Measurements from ENCODE around the gene ICAM1.
"Not testable (repeated sequence)": the region's sequence is repeated elsewhere in the genome, so short reads cannot be mapped to it uniquely, and the experiment has no call there.

ICAM1 gene

GRCh38 chr19:10270616-10271394 is at the start of gene ICAM1:
ICAM1 (plus strand) TSS chr19:10271120; CDS start chr19:10271160, 40 bp downstream.
- DNase-seq = no peak

- DNase-seq = no peak
These were observed 48.6 kb upstream of the ICAM1 start for GRCh38 chr19:10222201-10222890.

- DNase-seq = no peak
These were observed 47.3 kb upstream of the ICAM1 start for GRCh38 chr19:10223488-10224213.

- no peak for DNase-seq
These were observed 46.6 kb upstream of the ICAM1 start for GRCh38 chr19:10224337-10224736.

- DNase-seq = no peak
These were observed 44.9 kb upstream of the ICAM1 start for GRCh38 chr19:10226021-10226375.

GRCh38 chr19:10226376-10227025 is 44.4 kb upstream of the ICAM1 start:
- DNase-seq = no peak

- no peak for DNase-seq
These were observed 43.6 kb upstream of the ICAM1 start for GRCh38 chr19:10227026-10227971.

- DNase-seq = no peak
These were observed 42.5 kb upstream of the ICAM1 start for GRCh38 chr19:10228393-10228792.

- peak; percentile 5 for DNase-seq
These were observed 42.0 kb upstream of the ICAM1 start for GRCh38 chr19:10228920-10229319.

GRCh38 chr19:10230173-10230860 is 40.6 kb upstream of the ICAM1 start:
- DNase-seq = no peak

GRCh38 chr19:10230861-10231611 is 39.9 kb upstream of the ICAM1 start, which contains the start of gene S1PR2:
S1PR2 (minus strand) TSS chr19:10231331; CDS start chr19:10224905, 6,426 bp downstream.
- no peak for DNase-seq

- DNase-seq = no peak
These were observed 39.2 kb upstream of the ICAM1 start for GRCh38 chr19:10231612-10232228.

- DNase-seq = no peak
These were observed 37.0 kb upstream of the ICAM1 start for GRCh38 chr19:10233946-10234345.

- DNase-seq = no peak
These were observed 35.9 kb upstream of the ICAM1 start for GRCh38 chr19:10235003-10235402.

GRCh38 chr19:10235409-10235808 is 35.5 kb upstream of the ICAM1 start:
- DNase-seq = not testable (repeated sequence)

- DNase-seq = no peak
These were observed 33.2 kb upstream of the ICAM1 start for GRCh38 chr19:10237702-10238101.

- peak; percentile 86 for DNase-seq
These were observed 32.6 kb upstream of the ICAM1 start for GRCh38 chr19:10238172-10238783.

GRCh38 chr19:10241826-10242449 is 29.0 kb upstream of the ICAM1 start:
- DNase-seq = not testable (repeated sequence)

- no peak for DNase-seq
These were observed 27.3 kb upstream of the ICAM1 start for GRCh38 chr19:10243606-10244005.
